ENCODE results near the gene CRTAP. TPM values are rescaled to one million over a fixed set of nuclear protein-coding genes. Genes with fewer than 3 reads are reported as not detected.

Gene CRTAP
- total RNA-seq, 1 experiment from 2014 or later: 134 TPM

- Histone ChIP-seq H4K20me1 (ENCODE audit: insufficient read depth) (no peaks in the 10 kb centered on the region), H3K9me2 (ENCODE audit: insufficient read depth) (no peaks in the 10 kb centered on the region), H3K36me3 (ENCODE audit: low read depth) (no peaks in the 10 kb centered on the region), H3F3A (ENCODE audit: insufficient read depth, low read depth) (no peaks in the 10 kb centered on the region), H3K79me2 (ENCODE audit: low read depth) (no peaks in the 10 kb centered on the region), H3K4me1 (replicated peaks; ENCODE audit: insufficient read depth) (no peaks in the 10 kb centered on the region), H3K27ac (no peak overlapping the region), H3K4me2 (no peak overlapping the region), H3K9me3 (ENCODE audit: insufficient read depth, low read depth) (no peaks in the 10 kb centered on the region), H3K4me3 (no peak overlapping the region), H3K27me3 (ENCODE audit: insufficient read depth, low read depth) (no peaks in the 10 kb centered on the region), H2AFZ (no peak overlapping the region)
- intact Hi-C loops (cut with micrococcal nuclease; ENCODE audit: unreplicated experiment): no loop called here
- no peak for TF ChIP-seq CTCF (conservative IDR thresholded peaks at IDR 0.05)
- no peak for TF ChIP-seq EZH2 (IDR thresholded peaks at IDR 0.05; ENCODE audit: low read depth)
- DNase-seq: no peak
- ChIA-PET CTCF (no interaction called here), POLR2A (ENCODE audit: unreplicated experiment) (interaction anchor here (0.6 kb wide), 1 partner anchor 17 kb away, joined by 5 read pairs; no protein-coding TSS in a partner anchor)
- BruUV-seq (replicated peaks): no TSS peak
Measured at GRCh38 chr3:33122991-33123390, 9.2 kb downstream of the CRTAP start.

DNA sequence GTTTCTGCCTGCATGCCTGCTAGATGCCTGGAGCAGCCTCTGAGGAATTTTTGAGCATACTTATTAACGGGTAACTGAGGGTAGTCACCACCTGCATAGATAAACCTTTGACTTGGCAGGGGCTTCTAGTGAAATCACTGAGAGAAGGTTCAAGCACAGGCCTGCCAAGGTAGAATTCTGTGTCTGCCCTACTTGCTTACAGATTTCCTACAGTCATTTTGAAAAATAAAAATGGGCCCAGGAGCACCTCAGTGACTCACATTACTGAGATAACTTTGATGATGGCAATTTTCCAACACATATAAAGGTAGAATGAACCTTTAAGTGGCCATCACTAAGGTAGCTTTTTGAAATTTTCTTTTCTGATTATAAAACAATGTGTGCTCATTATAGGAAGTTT is 10.8 kb downstream of the CRTAP start:
- CTCF ChIA-PET: no interaction called here
- POLR2A ChIA-PET (ENCODE audit: unreplicated experiment): no interaction called here

GRCh38 chr3:33125840-33126239 is 12.0 kb downstream of the CRTAP start:
- Histone ChIP-seq H3K79me2 (ENCODE audit: low read depth) (no peaks in the 10 kb centered on the region), H3K4me3 (no peak overlapping the region), H4K20me1 (ENCODE audit: insufficient read depth) (no peaks in the 10 kb centered on the region), H3K4me2 (no peak overlapping the region), H3K4me1 (replicated peaks; ENCODE audit: insufficient read depth) (no peaks in the 10 kb centered on the region), H3F3A (ENCODE audit: insufficient read depth, low read depth) (no peaks in the 10 kb centered on the region), H3K27me3 (ENCODE audit: insufficient read depth, low read depth) (no peaks in the 10 kb centered on the region), H3K9me3 (ENCODE audit: insufficient read depth, low read depth) (no peaks in the 10 kb centered on the region), H3K36me3 (ENCODE audit: low read depth) (no peaks in the 10 kb centered on the region), H3K9me2 (ENCODE audit: insufficient read depth) (no peaks in the 10 kb centered on the region), H3K27ac (no peak overlapping the region), H2AFZ (no peak overlapping the region)
- no TSS peak for BruUV-seq (replicated peaks)
- ChIA-PET POLR2A (ENCODE audit: unreplicated experiment) (interaction anchor here (0.6 to 0.7 kb wide), 2 partner anchors 10 to 672 kb away, joined by 4 to 9 read pairs; partner anchors contain the start of gene PDCD6IP), CTCF (no interaction called here)
- DNase-seq: no peak
- TF ChIP-seq CTCF (conservative IDR thresholded peaks at IDR 0.05): no peak
- TF ChIP-seq EZH2 (IDR thresholded peaks at IDR 0.05; ENCODE audit: low read depth): no peak
- intact Hi-C loops (cut with micrococcal nuclease; ENCODE audit: unreplicated experiment): loop anchor here (5.0 kb wide), 1 partner anchor 651 kb away; no protein-coding TSS in a partner anchor

More for the DNA sequence above, 10.8 kb downstream of the CRTAP start:
- H3K4me1 ChIP-seq (replicated peaks; ENCODE audit: insufficient read depth): no peaks in the 10 kb centered on the region
- H4K20me1 ChIP-seq (ENCODE audit: insufficient read depth): no peaks in the 10 kb centered on the region
- H3K36me3 ChIP-seq (ENCODE audit: low read depth): no peaks in the 10 kb centered on the region
- DNase-seq: no peak
- intact Hi-C loops (cut with micrococcal nuclease; ENCODE audit: unreplicated experiment): loop anchor here (5.0 kb wide), 1 partner anchor 653 kb away; no protein-coding TSS in a partner anchor
- no TSS peak for BruUV-seq (replicated peaks)
- no peak overlapping the region for H2AFZ ChIP-seq
- H3K4me3 ChIP-seq: no peak overlapping the region
- no peak for TF ChIP-seq EZH2 (IDR thresholded peaks at IDR 0.05; ENCODE audit: low read depth)
- TF ChIP-seq CTCF (conservative IDR thresholded peaks at IDR 0.05): no peak
- H3K4me2 ChIP-seq: no peak overlapping the region
- H3K9me3 ChIP-seq (ENCODE audit: insufficient read depth, low read depth): no peaks in the 10 kb centered on the region
- H3K27ac ChIP-seq: no peak overlapping the region
- H3K27me3 ChIP-seq (ENCODE audit: insufficient read depth, low read depth): no peaks in the 10 kb centered on the region
- no peaks in the 10 kb centered on the region for H3F3A ChIP-seq (ENCODE audit: insufficient read depth, low read depth)
- H3K79me2 ChIP-seq (ENCODE audit: low read depth): no peaks in the 10 kb centered on the region
- H3K9me2 ChIP-seq (ENCODE audit: insufficient read depth): no peaks in the 10 kb centered on the region
